B cell (primary cell): ENCODE data around the gene MOGAT1. TPM values are rescaled to one million over a fixed set of nuclear protein-coding genes. Genes with fewer than 3 reads are reported as not detected.

ENCODE experiments used
- ATAC-seq: fragments of 200-7000 bp; cut with Tn5 transposase; one replicate; pipeline ENCODE4 v1.10.0; 2021; ENCODE audit warnings: low read depth, mild to moderate bottlenecking, moderate number of reproducible peaks, moderate library complexity
- CTCF ChIA-PET: fragments of 350-600 bp; sonication (Branson Sonifier 250); formaldehyde crosslinking; loops from one replicate; lab custom pipeline; 2021; ENCODE audit warnings: antibody characterized with exemption, inconsistent platforms; lab: Charles Lee
- POLR2A ChIA-PET: fragments of 350-600 bp; sonication (Branson Sonifier 250); formaldehyde crosslinking; loops from one replicate; lab custom pipeline; 2021; ENCODE audit warnings: antibody characterized with exemption; lab: Charles Lee
- DNase-seq: peaks from one replicate; pipeline ENCODE4 v3.0.0; 2013
- H2AFZ ChIP-seq: 2 replicates; pipeline ENCODE4 v1.6.1; 2012; ENCODE audit warnings: mild to moderate bottlenecking, low read depth, low read length; ENCODE audit not compliant: insufficient read depth, poor library complexity, severe bottlenecking
- H3K27ac ChIP-seq, 2 donors: 1 replicate in 1 of 2; 2 replicates in 1 of 2; pipeline ENCODE4 v1.5.1; 2012 to 2013; ENCODE audit warnings: low read length in 2 of 2, mild to moderate bottlenecking in 2 of 2, moderate library complexity in 1 of 2
- H3K27me3 ChIP-seq, 4 experiments: fragments of 200-600 bp in 1 of 4; sonication (generic) in 1 of 4; replicated peaks in 1 of 4; 1 replicate in 2 of 4; 2 replicates in 2 of 4; pipeline versions ENCODE4 v1.6.1 to v1.7.0; 2013 to 2016; ENCODE audit warnings: low read length in 3 of 4, mild to moderate bottlenecking in 2 of 4, mixed read lengths in 1 of 4, moderate library complexity in 1 of 4; ENCODE audit not compliant: insufficient read depth in 4 of 4, control insufficient read depth in 3 of 4; ENCODE audit errors: control extremely low read depth in 1 of 4
- H3K36me3 ChIP-seq, 2 experiments: replicated peaks in 1 of 2; 1 replicate in 1 of 2; 2 replicates in 1 of 2; pipeline versions ENCODE4 v1.6.1 to v1.7.1; 2013; ENCODE audit warnings: low read length in 1 of 2; ENCODE audit not compliant: insufficient read depth in 2 of 2, control insufficient read depth in 1 of 2; ENCODE audit errors: control extremely low read depth in 1 of 2, extremely low read depth in 1 of 2
- H3K4me1 ChIP-seq, 2 donors: fragments of 200-600 bp in 1 of 2; sonication (generic) in 1 of 2; 1 replicate in 1 of 2; 2 replicates in 1 of 2; pipeline versions ENCODE4 v1.5.1 to v1.6.1; 2013 to 2017; ENCODE audit warnings: low read length in 2 of 2; ENCODE audit not compliant: control insufficient read depth in 2 of 2, insufficient read depth in 2 of 2
- H3K4me2 ChIP-seq: replicated peaks from 2 replicates; pipeline ENCODE3; 2012; ENCODE audit warnings: mild to moderate bottlenecking, low read depth, low read length; ENCODE audit not compliant: poor library complexity, severe bottlenecking
- H3K4me3 ChIP-seq, 5 experiments: fragments of 200-600 bp in 1 of 5; sonication (generic) in 1 of 5; 1 replicate in 3 of 5; 2 replicates in 2 of 5; pipeline versions ENCODE4 v1.5.1 to v1.7.0; 2011 to 2016; ENCODE audit warnings: low read length in 4 of 5, mild to moderate bottlenecking in 4 of 5, low read depth in 2 of 5, control low read depth in 1 of 5, moderate library complexity in 1 of 5; ENCODE audit not compliant: insufficient read depth in 1 of 5; ENCODE audit errors: control extremely low read depth in 1 of 5, extremely low read depth in 1 of 5
- H3K79me2 ChIP-seq: fragments of 200-600 bp; sonication (generic); one replicate; pipeline ENCODE4 v1.6.0; 2016; ENCODE audit warnings: low read length; ENCODE audit not compliant: control insufficient read depth, insufficient read depth
- H3K9ac ChIP-seq: fragments of 200-600 bp; sonication (generic); 2 replicates; pipeline ENCODE4 v1.6.1; 2017; ENCODE audit warnings: mild to moderate bottlenecking, low read length, moderate library complexity
- H3K9me3 ChIP-seq, 3 donors: one replicate each; pipeline versions ENCODE4 v1.6.1 to v1.7.1; 2013; ENCODE audit warnings: low read length in 2 of 3; ENCODE audit not compliant: control insufficient read depth in 2 of 3, insufficient read depth in 1 of 3; ENCODE audit errors: control extremely low read depth in 1 of 3
- H4K20me1 ChIP-seq: 2 replicates; pipeline ENCODE4 v1.6.0; 2012; ENCODE audit warnings: mild to moderate bottlenecking, low read length; ENCODE audit not compliant: insufficient read depth, control insufficient read depth, poor library complexity, severe bottlenecking
- H3K27ac Mint-ChIP-seq: one replicate; pipeline ENCODE4 v1.8.0; 2021; ENCODE audit warnings: mixed read lengths
- H3K27me3 Mint-ChIP-seq: one replicate; pipeline ENCODE4 v1.8.0; 2021; ENCODE audit warnings: mixed read lengths
- H3K4me1 Mint-ChIP-seq: one replicate; pipeline ENCODE4 v1.8.0; 2021; ENCODE audit warnings: mixed read lengths
- H3K4me3 Mint-ChIP-seq: one replicate; pipeline ENCODE4 v1.8.0; 2021; ENCODE audit warnings: mixed read lengths
- H3K9me3 Mint-ChIP-seq: one replicate; pipeline ENCODE4 v1.8.0; 2022; ENCODE audit warnings: mixed read lengths; ENCODE audit not compliant: insufficient read depth
- EZH2 ChIP-seq: IDR thresholded peaks from 2 replicates; pipeline ENCODE4 v1.6.1; 2012; ENCODE audit warnings: borderline replicate concordance, low read depth, mild to moderate bottlenecking, moderate library complexity, low read length; ENCODE audit not compliant: insufficient read depth, poor library complexity, severe bottlenecking
- WGBS: methylation state at CpG from one replicate; pipeline ENCODE4 v1.1.5; 2013; ENCODE audit warnings: missing lambda C conversion rate; ENCODE audit not compliant: insufficient coverage; 5-methylcytosine and 5-hydroxymethylcytosine counted together
- intact Hi-C: fragments of 100-400 bp; cut with micrococcal nuclease; formaldehyde crosslinking; loops from one replicate; pipeline ENCODE4 v1.10.0; 2022
- polyA plus RNA-seq: library from polyadenylated mRNA; depleted of rRNA; stranded (reverse); fragments of >200 nt; gene quantifications from 2 replicates; pipeline ENCODE4 v1.2.3, GENCODE V29; 2012
- total RNA-seq, 2 donors: library from RNA; stranded (reverse); fragments of 120-200 nt in 1 of 2; gene quantifications; 1 replicate in 1 of 2; 2 replicates in 1 of 2; pipeline versions ENCODE4 v1.2.3 to v1.2.4, GENCODE V29; 2013 to 2022
- TF ChIP-seq, protein P1 (sequence below): fragments of 200-600 bp; IDR thresholded peaks from one replicate; pipeline ENCODE4 v1.8.0; 2022; ENCODE audit warnings: antibody characterized with exemption, mild to moderate bottlenecking

MOGAT1 gene
- total and polyA plus RNA-seq, 2 donors (not counting 1 experiment from before 2014, with no cell fraction given): not detected

- Mint-ChIP-seq H3K4me1 (peaks cover 39% of the 10 kb centered on the region), H3K27me3 (no peaks in the 10 kb centered on the region), H3K27ac (peak within 1 kb of the TSS; percentile 100), H3K4me3 (peak within 1 kb of the TSS; percentile 99), H3K9me3 (no peaks in the 10 kb centered on the region)
- Histone ChIP-seq H3K79me2 (peaks cover 50% of the 10 kb centered on the region), H3K4me1 (peaks cover 21 to 26% of the 10 kb centered on the region in 2 donors), H3K9me3 (no peaks in the 10 kb centered on the region), H4K20me1 (peaks cover 31% of the 10 kb centered on the region), H3K36me3 (no peaks in the 10 kb centered on the region), H3K27me3 (no peaks in the 10 kb centered on the region), H3K4me3 (peak within 1 kb of the TSS; percentile 72 to 95 (median 93)), H3K9ac (peak within 1 kb of the TSS; percentile 98), H3K4me2 (peak within 1 kb of the TSS; percentile 83), H2AFZ (peak within 1 kb of the TSS; percentile 98), H3K27ac (peak within 1 kb of the TSS; percentile 98)
- WGBS: under 1% methylated on average over 38 of the region's 45 CpGs
- TF ChIP-seq, protein P1, sequence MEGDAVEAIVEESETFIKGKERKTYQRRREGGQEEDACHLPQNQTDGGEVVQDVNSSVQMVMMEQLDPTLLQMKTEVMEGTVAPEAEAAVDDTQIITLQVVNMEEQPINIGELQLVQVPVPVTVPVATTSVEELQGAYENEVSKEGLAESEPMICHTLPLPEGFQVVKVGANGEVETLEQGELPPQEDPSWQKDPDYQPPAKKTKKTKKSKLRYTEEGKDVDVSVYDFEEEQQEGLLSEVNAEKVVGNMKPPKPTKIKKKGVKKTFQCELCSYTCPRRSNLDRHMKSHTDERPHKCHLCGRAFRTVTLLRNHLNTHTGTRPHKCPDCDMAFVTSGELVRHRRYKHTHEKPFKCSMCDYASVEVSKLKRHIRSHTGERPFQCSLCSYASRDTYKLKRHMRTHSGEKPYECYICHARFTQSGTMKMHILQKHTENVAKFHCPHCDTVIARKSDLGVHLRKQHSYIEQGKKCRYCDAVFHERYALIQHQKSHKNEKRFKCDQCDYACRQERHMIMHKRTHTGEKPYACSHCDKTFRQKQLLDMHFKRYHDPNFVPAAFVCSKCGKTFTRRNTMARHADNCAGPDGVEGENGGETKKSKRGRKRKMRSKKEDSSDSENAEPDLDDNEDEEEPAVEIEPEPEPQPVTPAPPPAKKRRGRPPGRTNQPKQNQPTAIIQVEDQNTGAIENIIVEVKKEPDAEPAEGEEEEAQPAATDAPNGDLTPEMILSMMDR: no peak
- no peak for TF ChIP-seq EZH2
- ATAC-seq: peak; percentile 93
- peak; percentile 98 for DNase-seq
- intact Hi-C loops: loop anchor here (1.0 to 10.0 kb wide), 5 partner anchors 35 to 1929 kb away; partner anchors contain the start of genes ACSL3, CUL3 and MRPL44
- POLR2A ChIA-PET: no interaction called here
- CTCF ChIA-PET: interaction anchor here (1.6 kb wide), 1 partner anchor 32 kb away, joined by 4 read pairs; no protein-coding TSS in a partner anchor
These were observed 15.5 kb upstream of the MOGAT1 start, which contains the start of gene FARSB for GRCh38 chr2:222655787-222656525. FARSB (minus strand) TSS chr2:222656092; CDS start chr2:222656073, 19 bp downstream.
